ENCODE data around the gene YIPF1.

DNA sequence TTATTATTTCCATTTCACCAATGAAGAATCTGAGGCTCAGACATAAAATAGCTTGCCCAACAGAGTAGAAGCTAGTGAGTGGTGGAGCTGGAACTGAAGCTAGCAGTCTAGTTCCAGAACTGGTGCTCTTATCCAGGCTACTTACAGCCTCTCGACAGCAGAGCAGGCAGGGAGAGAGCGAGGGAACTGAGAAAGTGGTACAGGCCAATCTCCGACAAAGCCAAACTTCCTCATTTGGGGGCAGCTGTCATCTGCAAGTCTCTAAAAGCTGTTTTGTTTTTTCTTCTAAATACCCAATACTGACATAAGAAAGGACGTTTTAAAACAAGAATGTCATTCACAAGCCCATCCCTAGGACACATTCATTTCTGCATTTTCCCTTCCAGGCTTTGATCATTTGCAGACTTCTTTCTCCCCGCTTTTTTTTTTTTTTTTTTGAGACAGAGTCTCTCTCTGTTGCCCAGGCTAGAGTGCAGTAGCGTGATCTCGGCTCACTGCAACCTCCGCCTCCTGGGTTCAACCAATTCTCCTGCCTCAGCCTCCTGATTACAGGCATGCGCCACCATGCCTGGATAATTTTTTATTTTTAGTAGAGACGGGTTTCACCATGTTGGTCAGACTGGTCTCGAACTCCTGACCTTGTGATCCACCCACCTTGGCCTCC lies 20.0 kb downstream of the YIPF1 start:
- TF ChIP-seq, protein P1, sequence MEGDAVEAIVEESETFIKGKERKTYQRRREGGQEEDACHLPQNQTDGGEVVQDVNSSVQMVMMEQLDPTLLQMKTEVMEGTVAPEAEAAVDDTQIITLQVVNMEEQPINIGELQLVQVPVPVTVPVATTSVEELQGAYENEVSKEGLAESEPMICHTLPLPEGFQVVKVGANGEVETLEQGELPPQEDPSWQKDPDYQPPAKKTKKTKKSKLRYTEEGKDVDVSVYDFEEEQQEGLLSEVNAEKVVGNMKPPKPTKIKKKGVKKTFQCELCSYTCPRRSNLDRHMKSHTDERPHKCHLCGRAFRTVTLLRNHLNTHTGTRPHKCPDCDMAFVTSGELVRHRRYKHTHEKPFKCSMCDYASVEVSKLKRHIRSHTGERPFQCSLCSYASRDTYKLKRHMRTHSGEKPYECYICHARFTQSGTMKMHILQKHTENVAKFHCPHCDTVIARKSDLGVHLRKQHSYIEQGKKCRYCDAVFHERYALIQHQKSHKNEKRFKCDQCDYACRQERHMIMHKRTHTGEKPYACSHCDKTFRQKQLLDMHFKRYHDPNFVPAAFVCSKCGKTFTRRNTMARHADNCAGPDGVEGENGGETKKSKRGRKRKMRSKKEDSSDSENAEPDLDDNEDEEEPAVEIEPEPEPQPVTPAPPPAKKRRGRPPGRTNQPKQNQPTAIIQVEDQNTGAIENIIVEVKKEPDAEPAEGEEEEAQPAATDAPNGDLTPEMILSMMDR (IDR thresholded peaks at IDR 0.05), result no peak
- TF ChIP-seq EZH2 (IDR thresholded peaks at IDR 0.05; ENCODE audit: borderline replicate concordance, insufficient read depth, low read depth, low read length, poor library complexity, severe bottlenecking), result no peak

Measured in B cell (primary cell).